ENCODE measurements around the gene RPL31. TPM values are rescaled to one million over a fixed set of nuclear protein-coding genes. Genes with fewer than 3 reads are reported as not detected.

RPL31 gene
- total RNA-seq, 1 donor from 2014 or later: 1,439 TPM

GRCh38 chr2:100956081-100956480, 46.0 kb upstream of the RPL31 start:
- H3K4me1 Mint-ChIP-seq: no peaks in the 10 kb centered on the region

GRCh38 chr2:100957996-100958653, 44.0 kb upstream of the RPL31 start:
- Mint-ChIP-seq H3K27me3 (ENCODE audit: low read depth) (no peaks in the 10 kb centered on the region), H3K27ac (ENCODE audit: unreplicated experiment) (no peak overlapping the region), H3K4me3 (no peak overlapping the region)

More at GRCh38 chr2:100956081-100956480, 46.0 kb upstream of the RPL31 start:
- Mint-ChIP-seq H3K36me3 (ENCODE audit: low read depth) (no peaks in the 10 kb centered on the region), H3K4me3 (no peak overlapping the region), H3K9me3 (no peaks in the 10 kb centered on the region), H3K27me3 (ENCODE audit: low read depth) (no peaks in the 10 kb centered on the region), H3K27ac (ENCODE audit: unreplicated experiment) (peak overlapping the region; percentile 62)
- TF ChIP-seq CTCF (conservative IDR thresholded peaks at IDR 0.05): no peak
- no peak for DNase-seq (ENCODE audit: low read depth, low spot score)

GRCh38 chr2:100959225-100959880, 42.7 kb upstream of the RPL31 start:
- no peak for DNase-seq (ENCODE audit: low read depth, low spot score)
- TF ChIP-seq CTCF (conservative IDR thresholded peaks at IDR 0.05): no peak
- Mint-ChIP-seq H3K36me3 (ENCODE audit: low read depth) (no peaks in the 10 kb centered on the region), H3K9me3 (no peaks in the 10 kb centered on the region), H3K27ac (ENCODE audit: unreplicated experiment) (no peak overlapping the region), H3K4me3 (no peak overlapping the region), H3K27me3 (ENCODE audit: low read depth) (no peaks in the 10 kb centered on the region), H3K4me1 (no peaks in the 10 kb centered on the region)

More at GRCh38 chr2:100957996-100958653, 44.0 kb upstream of the RPL31 start:
- H3K4me1 Mint-ChIP-seq: no peaks in the 10 kb centered on the region
- TF ChIP-seq CTCF (conservative IDR thresholded peaks at IDR 0.05): no peak
- no peaks in the 10 kb centered on the region for H3K9me3 Mint-ChIP-seq
- DNase-seq (ENCODE audit: low read depth, low spot score): no peak
- no peaks in the 10 kb centered on the region for H3K36me3 Mint-ChIP-seq (ENCODE audit: low read depth)

GRCh38 chr2:100960688-100961087, 41.4 kb upstream of the RPL31 start:
- no peak overlapping the region for H3K27ac Mint-ChIP-seq (ENCODE audit: unreplicated experiment)
- no peak overlapping the region for H3K4me3 Mint-ChIP-seq
- H3K4me1 Mint-ChIP-seq: no peaks in the 10 kb centered on the region
- H3K9me3 Mint-ChIP-seq: no peaks in the 10 kb centered on the region
- no peaks in the 10 kb centered on the region for H3K36me3 Mint-ChIP-seq (ENCODE audit: low read depth)
- no peak for DNase-seq (ENCODE audit: low read depth, low spot score)
- H3K27me3 Mint-ChIP-seq (ENCODE audit: low read depth): no peaks in the 10 kb centered on the region
- TF ChIP-seq CTCF (conservative IDR thresholded peaks at IDR 0.05): no peak

GRCh38 chr2:100962366-100963025, 39.6 kb upstream of the RPL31 start:
- Mint-ChIP-seq H3K4me1 (no peaks in the 10 kb centered on the region), H3K36me3 (ENCODE audit: low read depth) (no peaks in the 10 kb centered on the region), H3K27ac (ENCODE audit: unreplicated experiment) (no peak overlapping the region), H3K9me3 (no peaks in the 10 kb centered on the region), H3K27me3 (ENCODE audit: low read depth) (no peaks in the 10 kb centered on the region), H3K4me3 (no peak overlapping the region)
- TF ChIP-seq CTCF (conservative IDR thresholded peaks at IDR 0.05): no peak
- DNase-seq (ENCODE audit: low read depth, low spot score): no peak
